ENCODE measurements around the gene LIMD2.

Gene LIMD2

DNA sequence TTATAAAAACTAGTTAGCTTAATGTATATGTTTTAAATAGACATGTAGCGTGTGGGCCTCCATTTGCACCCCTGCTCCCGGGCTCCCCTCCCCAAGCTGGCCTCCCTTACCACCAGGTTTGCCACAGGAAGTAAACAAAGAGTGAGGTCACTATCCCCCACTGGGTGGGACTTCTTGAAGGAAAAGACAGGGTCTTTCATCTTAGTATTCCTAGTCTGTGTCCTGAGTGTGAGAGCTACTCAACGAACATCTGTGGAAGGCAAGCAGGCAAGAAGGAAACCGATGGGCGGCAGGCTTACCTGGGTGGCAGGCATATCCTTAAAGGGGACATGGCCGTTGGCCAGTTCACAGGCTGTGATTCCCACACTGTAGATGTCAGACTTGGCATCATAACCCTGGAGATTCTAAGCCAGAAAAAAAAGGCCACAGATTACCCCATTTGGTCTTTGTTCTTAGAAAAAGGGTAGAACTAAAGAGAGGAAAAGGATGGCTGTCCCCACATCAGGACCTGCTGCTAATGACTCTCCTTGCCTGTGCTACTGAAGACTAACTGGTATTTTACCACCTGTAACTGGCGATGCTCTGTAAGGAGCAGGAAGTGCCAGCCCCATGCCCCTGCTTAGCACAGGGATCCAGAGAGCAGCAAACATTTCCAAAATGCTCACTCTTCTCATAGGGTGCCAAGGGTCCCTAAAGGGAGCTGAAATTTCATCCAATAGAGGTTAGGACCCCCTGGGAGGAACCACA is 6.6 kb upstream of the LIMD2 start:
- Histone ChIP-seq H3K27me3 (ENCODE audit: control insufficient read depth, insufficient read depth, low read length) (no peaks in the 10 kb centered on the region), H3K9ac (ENCODE audit: low read length) (no peak overlapping the region), H3K4me3 (ENCODE audit: low read length) (no peak overlapping the region), H3K27ac (ENCODE audit: low read depth, low read length) (no peak overlapping the region), H3K4me1 (ENCODE audit: control insufficient read depth, insufficient read depth, low read length) (no peaks in the 10 kb centered on the region), H3K36me3 (ENCODE audit: control insufficient read depth, insufficient read depth, low read length) (peaks cover 7% of the 10 kb centered on the region)

DNA sequence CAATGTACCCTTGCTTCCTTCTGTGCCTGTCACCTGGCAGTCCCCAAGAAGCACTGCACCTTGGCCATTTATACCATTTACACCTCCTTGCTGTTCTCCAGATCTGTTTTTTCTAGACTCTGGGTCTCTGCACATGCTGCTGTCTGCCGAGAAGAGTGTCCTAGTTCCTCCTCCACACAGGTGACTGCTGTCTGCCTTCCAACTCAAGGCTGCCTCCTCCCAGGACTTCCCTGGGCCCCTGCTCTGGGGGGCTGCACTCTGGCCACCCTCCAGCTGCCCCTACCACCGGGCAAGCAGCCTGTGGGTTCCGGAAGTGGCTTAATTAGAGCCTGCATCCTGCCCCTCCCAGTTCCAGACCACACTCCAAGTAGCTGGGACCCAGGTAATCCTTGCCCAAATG is 5.7 kb upstream of the LIMD2 start:
- H3K4me3 ChIP-seq (ENCODE audit: low read length), result no peak overlapping the region
- peaks cover 2% of the 10 kb centered on the region for H3K4me1 ChIP-seq (ENCODE audit: control insufficient read depth, insufficient read depth, low read length)
- no peaks in the 10 kb centered on the region for H3K27me3 ChIP-seq (ENCODE audit: control insufficient read depth, insufficient read depth, low read length)
- no peak overlapping the region for H3K27ac ChIP-seq (ENCODE audit: low read depth, low read length)
- no peak overlapping the region for H3K9ac ChIP-seq (ENCODE audit: low read length)
- H3K36me3 ChIP-seq (ENCODE audit: control insufficient read depth, insufficient read depth, low read length), result peaks cover 7% of the 10 kb centered on the region

DNA sequence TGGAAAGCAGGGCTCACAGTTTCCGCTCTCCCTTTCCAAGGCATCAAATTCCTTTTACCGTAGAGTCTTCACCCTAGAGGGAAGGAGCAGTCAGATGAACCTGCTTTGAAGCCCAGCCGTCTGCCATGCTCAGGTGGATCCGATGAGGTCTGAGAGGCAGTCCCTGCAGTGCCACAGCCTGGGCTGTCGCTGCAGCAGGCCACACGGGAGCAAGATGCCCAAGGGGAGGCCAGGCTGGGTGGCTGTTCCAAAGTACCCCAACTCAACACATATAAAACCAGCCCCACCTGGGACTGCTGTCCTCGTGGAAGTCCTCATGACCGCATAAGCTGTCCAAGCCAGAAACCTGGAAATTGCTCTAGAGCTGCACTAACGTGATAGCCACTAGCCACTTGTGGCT is 4.9 kb upstream of the LIMD2 start:
- peaks cover 2% of the 10 kb centered on the region for H3K4me1 ChIP-seq (ENCODE audit: control insufficient read depth, insufficient read depth, low read length)
- no peak overlapping the region for H3K4me3 ChIP-seq (ENCODE audit: low read length)
- H3K36me3 ChIP-seq (ENCODE audit: control insufficient read depth, insufficient read depth, low read length), result peaks cover 7% of the 10 kb centered on the region
- H3K27ac ChIP-seq (ENCODE audit: low read depth, low read length), result no peak overlapping the region
- H3K27me3 ChIP-seq (ENCODE audit: control insufficient read depth, insufficient read depth, low read length), result no peaks in the 10 kb centered on the region
- no peak overlapping the region for H3K9ac ChIP-seq (ENCODE audit: low read length)

DNA sequence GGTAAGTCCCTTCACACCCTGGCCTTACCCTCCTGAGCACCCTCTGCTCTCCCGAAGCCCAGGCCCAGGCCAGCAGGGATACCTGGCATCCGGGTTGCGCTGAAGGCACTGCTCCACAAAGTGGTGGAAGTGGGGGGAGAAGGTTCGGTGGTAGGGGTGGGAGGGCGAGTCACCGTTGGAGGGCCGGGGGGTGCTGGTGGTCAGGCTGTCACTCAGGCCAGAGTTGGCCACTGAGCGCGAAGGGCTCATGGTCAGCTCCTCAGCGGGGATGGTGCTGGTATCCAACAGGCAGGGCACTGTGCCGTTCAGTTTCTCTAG is 4.3 kb upstream of the LIMD2 start:
- no peak overlapping the region for H3K9ac ChIP-seq (ENCODE audit: low read length)
- peaks cover 7% of the 10 kb centered on the region for H3K36me3 ChIP-seq (ENCODE audit: control insufficient read depth, insufficient read depth, low read length)
- no peaks in the 10 kb centered on the region for H3K27me3 ChIP-seq (ENCODE audit: control insufficient read depth, insufficient read depth, low read length)
- H3K27ac ChIP-seq (ENCODE audit: low read depth, low read length), result no peak overlapping the region
- H3K4me1 ChIP-seq (ENCODE audit: control insufficient read depth, insufficient read depth, low read length), result peaks cover 2% of the 10 kb centered on the region
- H3K4me3 ChIP-seq (ENCODE audit: low read length), result no peak overlapping the region

DNA sequence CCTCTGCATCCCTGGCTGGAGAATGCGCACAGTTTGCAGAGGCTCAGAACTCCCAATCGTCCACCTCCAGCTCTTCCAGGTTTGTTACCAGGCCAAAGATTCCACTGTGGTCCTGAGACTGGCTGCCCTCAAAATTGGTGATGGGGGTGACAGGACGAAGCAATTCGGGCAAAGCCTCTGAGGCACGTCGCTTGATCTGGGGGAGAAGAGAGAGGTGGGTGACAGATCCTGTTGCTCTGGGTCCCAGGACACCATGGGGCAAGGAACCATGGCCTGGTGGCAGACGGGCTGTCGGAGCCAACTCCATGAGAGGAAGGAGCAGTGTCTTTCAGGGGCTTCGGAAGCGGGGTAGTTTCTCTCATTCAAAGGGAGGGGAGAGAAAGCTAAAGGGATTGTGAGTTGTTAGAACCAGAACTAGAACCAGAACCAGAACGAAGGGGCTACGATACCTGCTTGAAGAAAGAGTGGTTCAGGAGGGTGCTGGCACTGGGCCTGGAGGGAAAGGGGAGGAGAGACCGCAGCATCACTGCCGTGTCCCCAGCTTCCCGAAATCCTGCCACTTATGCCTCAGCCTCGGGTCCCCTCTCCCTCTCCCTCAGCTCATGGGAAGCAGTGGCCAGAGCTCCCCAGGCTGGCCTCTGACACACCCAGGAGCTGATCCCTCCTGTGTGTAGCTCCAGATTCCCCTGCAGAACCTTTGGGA is 3.8 kb upstream of the LIMD2 start:
- H3K36me3 ChIP-seq (ENCODE audit: control insufficient read depth, insufficient read depth, low read length), result peaks cover 3% of the 10 kb centered on the region
- no peak overlapping the region for H3K4me3 ChIP-seq (ENCODE audit: low read length)
- no peak overlapping the region for H3K27ac ChIP-seq (ENCODE audit: low read depth, low read length)
- H3K27me3 ChIP-seq (ENCODE audit: control insufficient read depth, insufficient read depth, low read length), result no peaks in the 10 kb centered on the region
- no peak overlapping the region for H3K9ac ChIP-seq (ENCODE audit: low read length)
- H3K4me1 ChIP-seq (ENCODE audit: control insufficient read depth, insufficient read depth, low read length), result peaks cover 2% of the 10 kb centered on the region

DNA sequence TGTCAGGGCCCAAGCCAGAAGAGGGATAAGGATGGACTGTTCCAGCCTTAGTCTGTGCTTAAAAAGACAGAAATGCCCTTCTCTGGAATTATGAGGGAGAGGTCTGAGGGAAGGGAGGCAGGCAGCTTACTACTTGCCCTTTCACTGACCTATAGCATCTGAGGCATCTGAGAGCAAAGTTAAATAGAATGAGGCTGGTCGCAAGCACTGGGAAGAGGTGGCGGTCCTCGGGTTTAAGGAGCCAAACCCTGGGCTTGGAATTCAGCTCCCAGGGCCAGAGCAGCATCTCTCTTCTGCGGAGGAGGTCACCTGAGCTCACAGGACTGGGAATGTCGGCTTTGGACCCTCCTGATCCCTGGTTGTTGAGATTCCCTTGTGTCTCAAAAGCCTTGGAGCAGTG is 3.1 kb upstream of the LIMD2 start:
- Histone ChIP-seq H3K27me3 (ENCODE audit: control insufficient read depth, insufficient read depth, low read length) (no peaks in the 10 kb centered on the region), H3K4me1 (ENCODE audit: control insufficient read depth, insufficient read depth, low read length) (peaks cover 2% of the 10 kb centered on the region), H3K27ac (ENCODE audit: low read depth, low read length) (no peak overlapping the region), H3K4me3 (ENCODE audit: low read length) (peak overlapping the region; percentile 21), H3K36me3 (ENCODE audit: control insufficient read depth, insufficient read depth, low read length) (peaks cover 6% of the 10 kb centered on the region), H3K9ac (ENCODE audit: low read length) (no peak overlapping the region)

DNA sequence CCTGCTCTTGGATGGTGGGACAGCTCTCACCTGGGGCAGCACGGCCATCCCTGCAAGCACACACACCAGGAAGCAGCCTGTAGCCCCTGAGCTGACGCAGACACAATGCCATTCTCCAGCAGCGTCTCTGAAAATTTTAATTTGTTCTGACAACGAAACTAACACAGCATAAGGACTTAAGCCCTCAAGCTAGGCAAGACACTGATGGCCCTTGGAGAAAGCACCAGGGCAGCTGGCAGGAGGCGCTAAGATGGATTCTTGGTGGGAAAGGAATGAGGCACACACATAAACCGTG is 2.7 kb upstream of the LIMD2 start:
- Histone ChIP-seq H3K9ac (ENCODE audit: low read length) (no peak overlapping the region), H3K4me3 (ENCODE audit: low read length) (peak overlapping the region; percentile 21), H3K36me3 (ENCODE audit: control insufficient read depth, insufficient read depth, low read length) (peaks cover 6% of the 10 kb centered on the region), H3K4me1 (ENCODE audit: control insufficient read depth, insufficient read depth, low read length) (peaks cover 2% of the 10 kb centered on the region), H3K27ac (ENCODE audit: low read depth, low read length) (no peak overlapping the region), H3K27me3 (ENCODE audit: control insufficient read depth, insufficient read depth, low read length) (no peaks in the 10 kb centered on the region)

DNA sequence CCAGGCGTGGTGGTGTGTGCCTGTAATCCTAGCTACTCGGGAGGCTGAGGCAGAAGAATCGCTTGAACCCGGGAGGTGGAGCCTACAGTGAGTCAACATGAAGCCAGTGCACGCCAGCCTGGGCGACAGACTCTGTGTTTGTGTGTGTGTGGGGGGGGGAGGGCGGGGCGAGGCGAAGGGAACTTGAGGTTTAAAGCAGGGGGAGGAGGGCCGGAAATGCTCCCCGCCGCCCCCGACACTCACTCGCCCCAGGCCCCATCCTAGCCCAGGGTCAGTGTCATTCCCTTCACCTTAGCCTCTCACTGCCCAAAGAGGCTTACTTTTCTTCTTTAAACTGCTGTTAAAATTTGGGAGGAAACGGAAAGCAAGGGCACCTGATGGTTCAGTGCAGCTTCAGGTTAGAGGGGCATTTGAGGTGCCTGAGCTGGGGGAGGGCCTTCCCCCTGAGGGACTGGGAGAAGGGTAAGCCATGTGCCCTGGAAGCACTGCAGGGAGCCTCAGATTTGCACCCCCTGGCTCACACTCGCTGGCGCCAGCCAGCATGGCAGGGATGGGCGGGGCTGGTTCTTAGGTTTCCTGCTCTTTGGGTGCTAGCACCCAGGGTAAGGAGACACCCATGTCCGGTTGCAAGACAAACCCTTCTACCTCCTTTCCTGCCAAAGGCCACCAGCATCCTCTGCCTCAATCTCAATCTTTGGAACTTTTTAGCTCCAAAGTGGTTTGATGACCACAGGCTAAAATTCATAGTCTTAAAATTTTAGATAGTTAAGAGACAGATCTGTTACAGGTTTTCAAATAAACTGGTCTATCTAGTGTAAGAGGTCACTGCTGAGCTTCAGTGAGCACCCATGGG is 2.2 kb upstream of the LIMD2 start:
- no peak overlapping the region for H3K9ac ChIP-seq (ENCODE audit: low read length)
- H3K27me3 ChIP-seq (ENCODE audit: control insufficient read depth, insufficient read depth, low read length), result no peaks in the 10 kb centered on the region
- peak overlapping the region; percentile 51 for H3K4me3 ChIP-seq (ENCODE audit: low read length)
- H3K27ac ChIP-seq (ENCODE audit: low read depth, low read length), result no peak overlapping the region
- H3K4me1 ChIP-seq (ENCODE audit: control insufficient read depth, insufficient read depth, low read length), result peaks cover 2% of the 10 kb centered on the region
- peaks cover 6% of the 10 kb centered on the region for H3K36me3 ChIP-seq (ENCODE audit: control insufficient read depth, insufficient read depth, low read length)

DNA sequence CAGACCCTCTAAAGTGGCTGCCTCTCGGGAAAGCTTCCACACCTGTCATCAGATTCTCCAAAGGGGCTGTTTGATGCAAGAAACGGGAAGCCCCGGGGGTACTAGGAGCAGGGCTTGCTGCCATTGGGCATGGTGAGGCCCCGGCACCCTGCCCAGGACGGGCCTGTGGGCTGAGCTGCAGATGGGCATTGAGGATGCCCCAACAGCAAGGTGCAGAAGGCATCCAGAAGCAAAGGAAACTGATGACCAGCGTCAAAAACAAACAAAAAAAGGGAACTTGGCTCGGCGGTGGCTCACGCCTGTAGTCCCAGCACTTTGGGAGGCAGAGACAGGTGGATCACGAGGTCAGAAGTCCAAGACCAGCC is 1.5 kb upstream of the LIMD2 start:
- no peak overlapping the region for H3K27ac ChIP-seq (ENCODE audit: low read depth, low read length)

DNA sequence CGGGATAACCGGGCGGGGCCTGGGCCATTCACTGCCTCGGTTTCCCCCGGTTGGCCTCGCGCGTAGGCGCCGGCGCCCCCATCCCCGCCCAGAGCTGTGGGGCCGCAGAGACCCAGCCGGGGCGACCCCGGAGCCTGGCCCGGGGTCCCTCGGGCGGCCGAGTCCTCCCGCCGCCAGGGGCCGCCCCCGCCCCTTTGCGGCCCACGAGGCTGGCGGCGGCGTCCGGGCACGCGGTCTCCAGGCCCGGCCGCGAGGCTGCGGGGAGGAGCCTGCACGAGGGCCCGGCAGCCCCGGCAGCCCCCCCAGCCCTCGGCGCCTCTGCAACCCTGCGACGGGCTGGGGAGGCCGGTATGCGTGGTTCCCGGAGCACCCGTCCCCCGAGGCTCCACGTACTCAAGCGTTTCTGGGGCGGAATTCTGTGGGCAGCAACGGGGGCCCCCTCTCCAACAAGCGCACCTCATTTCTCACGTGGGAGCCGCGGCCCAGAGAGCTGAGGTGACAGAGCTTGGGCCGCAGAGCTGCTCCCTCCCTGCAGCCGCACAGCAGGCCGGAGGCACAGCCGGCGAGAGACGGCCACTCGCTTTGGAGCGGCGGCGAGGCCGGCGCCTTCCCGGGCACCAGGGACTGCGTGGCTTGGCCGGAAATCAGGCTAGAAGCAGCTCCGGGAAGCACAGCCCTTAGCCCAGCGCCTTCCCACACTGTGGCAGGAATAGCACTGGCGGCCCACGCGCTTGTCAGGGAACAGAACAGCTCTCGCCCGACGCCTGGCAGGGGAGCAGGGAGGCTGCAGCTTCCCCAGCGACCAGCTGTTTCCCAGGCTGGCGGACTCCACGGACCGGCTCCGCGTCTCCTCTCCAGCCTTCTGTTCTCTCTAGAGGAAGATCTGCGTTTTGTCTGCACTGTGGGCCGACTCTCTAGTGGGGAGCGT is 867 bp upstream of the LIMD2 start:
- no peaks in the 10 kb centered on the region for H3K27me3 ChIP-seq (ENCODE audit: control insufficient read depth, insufficient read depth, low read length)
- H3K27ac ChIP-seq (ENCODE audit: low read depth, low read length), result peak overlapping the region; percentile 69
- peaks cover 2% of the 10 kb centered on the region for H3K4me1 ChIP-seq (ENCODE audit: control insufficient read depth, insufficient read depth, low read length)
- peaks cover 2% of the 10 kb centered on the region for H3K36me3 ChIP-seq (ENCODE audit: control insufficient read depth, insufficient read depth, low read length)
- peak overlapping the region; percentile 54 for H3K4me3 ChIP-seq (ENCODE audit: low read length)
- H3K9ac ChIP-seq (ENCODE audit: low read length), result no peak overlapping the region

More for the DNA sequence above, 1.5 kb upstream of the LIMD2 start:
- no peaks in the 10 kb centered on the region for H3K27me3 ChIP-seq (ENCODE audit: control insufficient read depth, insufficient read depth, low read length)
- H3K36me3 ChIP-seq (ENCODE audit: control insufficient read depth, insufficient read depth, low read length), result peaks cover 2% of the 10 kb centered on the region
- H3K4me1 ChIP-seq (ENCODE audit: control insufficient read depth, insufficient read depth, low read length), result peaks cover 2% of the 10 kb centered on the region
- H3K4me3 ChIP-seq (ENCODE audit: low read length), result peak overlapping the region; percentile 50
- no peak overlapping the region for H3K9ac ChIP-seq (ENCODE audit: low read length)

DNA sequence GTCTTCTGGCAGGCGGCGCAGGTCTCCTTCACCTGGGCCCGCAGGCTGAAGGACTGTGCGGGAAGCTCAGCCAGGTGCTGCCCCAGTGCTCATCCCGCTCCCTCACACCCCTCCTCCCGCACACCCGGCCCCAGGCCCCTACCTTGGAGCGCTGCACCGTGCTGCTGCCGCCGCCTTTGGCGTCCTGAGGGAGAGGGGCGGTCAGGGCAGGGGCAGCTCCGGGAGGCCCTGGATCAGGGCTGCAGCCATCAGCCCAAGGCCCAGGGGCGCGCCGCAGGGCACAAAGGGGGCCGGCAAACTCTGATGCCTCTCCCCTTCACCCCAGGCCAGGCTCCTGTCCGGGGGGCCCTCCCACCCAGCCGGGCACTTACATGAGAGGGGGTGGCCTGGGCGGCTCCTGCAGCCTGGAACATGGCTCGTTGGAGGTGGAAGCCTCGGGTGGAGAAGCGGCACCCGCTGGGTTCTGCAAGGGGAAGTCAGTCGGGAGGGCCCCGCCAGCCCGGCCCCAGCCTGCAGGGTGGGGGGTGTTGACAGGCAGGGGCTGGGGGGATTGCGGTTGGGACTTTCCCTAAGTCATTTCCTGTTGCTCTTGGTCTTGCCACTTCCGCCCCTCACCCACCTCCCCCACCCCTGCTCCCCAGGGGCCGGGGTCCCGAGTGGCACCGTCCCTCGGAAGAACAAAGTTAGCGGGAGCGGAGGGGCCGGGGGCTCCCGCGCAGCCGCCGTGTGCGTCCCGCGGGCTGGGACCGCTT is 863 bp downstream of the LIMD2 start:
- peak overlapping the region; percentile 64 for H3K4me3 ChIP-seq (ENCODE audit: low read length)
- H3K27ac ChIP-seq (ENCODE audit: low read depth, low read length), result no peak overlapping the region
- peaks cover 2% of the 10 kb centered on the region for H3K4me1 ChIP-seq (ENCODE audit: control insufficient read depth, insufficient read depth, low read length)
- no peaks in the 10 kb centered on the region for H3K27me3 ChIP-seq (ENCODE audit: control insufficient read depth, insufficient read depth, low read length)
- peaks cover 7% of the 10 kb centered on the region for H3K36me3 ChIP-seq (ENCODE audit: control insufficient read depth, insufficient read depth, low read length)
- H3K9ac ChIP-seq (ENCODE audit: low read length), result no peak overlapping the region
